OCI-LY7 (cell line): ENCODE measurements around the gene EHBP1. TPM values are rescaled to one million over a fixed set of nuclear protein-coding genes. Genes with fewer than 3 reads are reported as not detected.

Source experiments
- BruUV-seq: library from RNA; stranded (reverse); fragments of 400-500 nt; replicated peaks from 2 replicates; lab custom pipeline; 2021; lab: Mats Ljungman, UMichigan
- CTCF ChIA-PET: fragments of 300-600 bp; sonication (Branson Sonifier 250); formaldehyde crosslinking; loops from one replicate; lab custom pipeline; 2022; ENCODE audit warnings: antibody characterized with exemption; ENCODE audit not compliant: unreplicated experiment; lab: Charles Lee
- POLR2A ChIA-PET: fragments of 300-600 bp; sonication (Branson Sonifier 250); formaldehyde crosslinking; loops from one replicate; lab custom pipeline; 2022; ENCODE audit warnings: antibody characterized with exemption; lab: Charles Lee
- DNase-seq: peaks from one replicate; pipeline ENCODE4 v3.0.0-alpha.2; 2015; ENCODE audit warnings: low spot score
- H2AFZ ChIP-seq: fragments of 200-600 bp; sonication (generic), shearing (Covaris generic); 2 replicates; pipeline ENCODE4 v1.6.1; 2014; ENCODE audit warnings: mild to moderate bottlenecking, antibody characterized with exemption, low read length, moderate library complexity
- H3K27ac ChIP-seq: fragments of 200-600 bp; sonication (generic); 2 replicates; pipeline ENCODE4 v1.5.1; 2014; ENCODE audit warnings: mixed run types, low read depth, mild to moderate bottlenecking, moderate library complexity, low read length, inconsistent platforms; ENCODE audit not compliant: poor library complexity, severe bottlenecking
- H3K36me3 ChIP-seq: fragments of 200-600 bp; sonication (generic); 2 replicates; pipeline ENCODE4 v1.6.1; 2014; ENCODE audit warnings: mild to moderate bottlenecking, antibody characterized with exemption, low read length, moderate library complexity, mixed read lengths; ENCODE audit not compliant: insufficient read depth
- H3K4me1 ChIP-seq: fragments of 200-600 bp; sonication (generic); 2 replicates; pipeline ENCODE4 v1.5.1; 2014; ENCODE audit warnings: mild to moderate bottlenecking, low read length; ENCODE audit not compliant: insufficient read depth, poor library complexity, severe bottlenecking
- H3K4me2 ChIP-seq: fragments of 200-600 bp; sonication (generic); 2 replicates; pipeline ENCODE4 v1.6.1; 2014; ENCODE audit warnings: mild to moderate bottlenecking, low read length
- H3K4me3 ChIP-seq: fragments of 200-600 bp; sonication (generic); 2 replicates; pipeline ENCODE4 v1.5.1; 2014; ENCODE audit warnings: mild to moderate bottlenecking, low read depth, low read length; ENCODE audit not compliant: poor library complexity, severe bottlenecking
- H3K79me2 ChIP-seq: fragments of 200-600 bp; sonication (generic); 2 replicates; pipeline ENCODE4 v1.6.1; 2016; ENCODE audit warnings: low read depth, mild to moderate bottlenecking, low read length, moderate library complexity, mixed read lengths; ENCODE audit not compliant: insufficient read depth
- H3K9me2 ChIP-seq: fragments of 200-600 bp; sonication (generic); 2 replicates; pipeline ENCODE4 v1.6.1; 2016; ENCODE audit warnings: mild to moderate bottlenecking, low read length, mixed read lengths; ENCODE audit not compliant: insufficient read depth
- H3K9me3 ChIP-seq: fragments of 200-600 bp; sonication (generic); 2 replicates; pipeline ENCODE4 v1.6.1; 2014; ENCODE audit warnings: mild to moderate bottlenecking, mixed run types, low read length, mixed read lengths
- H4K20me1 ChIP-seq: fragments of 200-600 bp; sonication (generic); 2 replicates; pipeline ENCODE4 v1.6.1; 2014; ENCODE audit warnings: mild to moderate bottlenecking, antibody characterized with exemption, low read length, moderate library complexity, mixed read lengths; ENCODE audit not compliant: insufficient read depth
- EZH2phosphoT487 ChIP-seq: fragments of 200-600 bp; sonication (generic); IDR thresholded peaks from 2 replicates; pipeline ENCODE4 v1.6.1; 2018; ENCODE audit warnings: low read depth, borderline replicate concordance, mild to moderate bottlenecking, mixed run types, antibody characterized with exemption, low read length, moderate library complexity, mixed read lengths
- intact Hi-C: fragments of 100-400 bp; cut with micrococcal nuclease; formaldehyde crosslinking; loops from one replicate; pipeline ENCODE4 v1.10.0; 2022; ENCODE audit not compliant: unreplicated experiment
- total RNA-seq, 2 experiments: library from RNA; depleted of rRNA in 1 of 2; stranded (reverse); fragments of >200 nt in 1 of 2; shearing (Covaris generic) in 1 of 2; gene quantifications; 2 replicates each; pipeline ENCODE4 v1.2.3, GENCODE V29; 2014 to 2022
- TF ChIP-seq, protein P1 (sequence below): fragments of 200-600 bp; sonication (generic); conservative IDR thresholded peaks from 2 replicates; pipeline ENCODE4 v1.5.1; 2014; ENCODE audit warnings: mild to moderate bottlenecking, antibody characterized with exemption, low read length, moderate library complexity, mixed read lengths

The EHBP1 gene
- total RNA-seq, 2 experiments from 2014 or later = 26.8 to 34.1 TPM

DNA sequence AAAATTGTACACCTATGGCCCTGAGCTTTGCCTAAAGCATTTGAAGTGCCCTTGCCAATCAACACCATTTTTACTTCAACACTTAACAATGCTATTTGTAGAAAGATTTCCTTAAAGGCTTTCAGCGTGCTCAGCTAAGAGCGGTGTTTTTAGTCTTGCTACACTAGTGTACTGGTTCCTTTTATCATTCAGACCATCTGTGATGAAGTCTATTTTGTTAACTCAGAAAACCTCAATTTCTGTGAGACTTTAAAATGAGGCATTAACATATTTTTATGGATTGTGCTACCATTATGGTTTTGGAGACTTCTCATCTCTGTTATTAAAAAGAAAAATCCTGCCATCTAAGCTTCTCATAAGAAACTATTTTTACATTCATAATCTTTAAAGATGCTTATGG is 46.6 kb upstream of the EHBP1 start:
- BruUV-seq = no TSS peak
- H3K9me2 ChIP-seq = no peaks in the 10 kb centered on the region
- intact Hi-C loops = no loop called here
- CTCF ChIA-PET = no interaction called here
- TF ChIP-seq, protein P1, sequence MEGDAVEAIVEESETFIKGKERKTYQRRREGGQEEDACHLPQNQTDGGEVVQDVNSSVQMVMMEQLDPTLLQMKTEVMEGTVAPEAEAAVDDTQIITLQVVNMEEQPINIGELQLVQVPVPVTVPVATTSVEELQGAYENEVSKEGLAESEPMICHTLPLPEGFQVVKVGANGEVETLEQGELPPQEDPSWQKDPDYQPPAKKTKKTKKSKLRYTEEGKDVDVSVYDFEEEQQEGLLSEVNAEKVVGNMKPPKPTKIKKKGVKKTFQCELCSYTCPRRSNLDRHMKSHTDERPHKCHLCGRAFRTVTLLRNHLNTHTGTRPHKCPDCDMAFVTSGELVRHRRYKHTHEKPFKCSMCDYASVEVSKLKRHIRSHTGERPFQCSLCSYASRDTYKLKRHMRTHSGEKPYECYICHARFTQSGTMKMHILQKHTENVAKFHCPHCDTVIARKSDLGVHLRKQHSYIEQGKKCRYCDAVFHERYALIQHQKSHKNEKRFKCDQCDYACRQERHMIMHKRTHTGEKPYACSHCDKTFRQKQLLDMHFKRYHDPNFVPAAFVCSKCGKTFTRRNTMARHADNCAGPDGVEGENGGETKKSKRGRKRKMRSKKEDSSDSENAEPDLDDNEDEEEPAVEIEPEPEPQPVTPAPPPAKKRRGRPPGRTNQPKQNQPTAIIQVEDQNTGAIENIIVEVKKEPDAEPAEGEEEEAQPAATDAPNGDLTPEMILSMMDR = no peak
- no peak for TF ChIP-seq EZH2phosphoT487
- no peaks in the 10 kb centered on the region for H3K9me3 ChIP-seq
- H3K4me2 ChIP-seq = no peak overlapping the region
- no peaks in the 10 kb centered on the region for H4K20me1 ChIP-seq
- no peaks in the 10 kb centered on the region for H3K36me3 ChIP-seq
- no peak overlapping the region for H3K27ac ChIP-seq
- H3K4me1 ChIP-seq = no peaks in the 10 kb centered on the region
- POLR2A ChIA-PET = interaction anchor here (0.6 to 0.8 kb wide), 2 partner anchors 8 to 60 kb away, joined by 3 read pairs; no protein-coding TSS in a partner anchor
- no peak overlapping the region for H3K4me3 ChIP-seq
- DNase-seq = no peak
- no peaks in the 10 kb centered on the region for H3K79me2 ChIP-seq
- H2AFZ ChIP-seq = no peak overlapping the region

DNA sequence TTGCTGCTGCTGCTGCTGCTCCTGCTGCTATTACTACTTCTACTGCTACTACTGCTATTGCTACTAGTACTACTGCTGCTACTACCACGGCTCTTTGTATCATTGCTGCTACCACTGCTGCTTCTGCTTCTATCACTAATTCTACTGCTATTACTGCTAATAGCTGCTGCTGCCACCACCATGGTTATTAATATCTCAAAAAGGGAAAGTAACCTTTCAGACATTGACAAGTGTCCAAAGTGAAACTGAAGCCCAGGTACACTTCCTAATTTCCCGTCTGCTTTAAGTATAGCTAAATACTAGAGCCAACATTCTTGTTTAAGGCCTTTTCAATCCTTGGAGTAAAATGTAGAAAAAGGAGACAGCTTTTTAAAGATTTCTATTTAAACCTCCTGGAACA is 45.4 kb upstream of the EHBP1 start:
- no peaks in the 10 kb centered on the region for H3K9me3 ChIP-seq
- BruUV-seq = no TSS peak
- no peaks in the 10 kb centered on the region for H3K36me3 ChIP-seq
- 0 out of 2 replicates have a peak overlapping the region, but pooled peaks have one; percentile 8 for H3K4me2 ChIP-seq
- no peaks in the 10 kb centered on the region for H4K20me1 ChIP-seq
- no peaks in the 10 kb centered on the region for H3K79me2 ChIP-seq
- no peak overlapping the region for H3K27ac ChIP-seq
- no peak overlapping the region for H3K4me3 ChIP-seq
- no peaks in the 10 kb centered on the region for H3K4me1 ChIP-seq
- TF ChIP-seq, protein P1 = no peak
- TF ChIP-seq EZH2phosphoT487 = no peak
- H2AFZ ChIP-seq = no peak overlapping the region
- intact Hi-C loops = no loop called here
- ChIA-PET CTCF (no interaction called here), POLR2A (interaction anchor here (0.9 kb wide), 1 partner anchor 10 kb away, joined by 3 read pairs; no protein-coding TSS in a partner anchor)
- DNase-seq = no peak
- no peaks in the 10 kb centered on the region for H3K9me2 ChIP-seq

DNA sequence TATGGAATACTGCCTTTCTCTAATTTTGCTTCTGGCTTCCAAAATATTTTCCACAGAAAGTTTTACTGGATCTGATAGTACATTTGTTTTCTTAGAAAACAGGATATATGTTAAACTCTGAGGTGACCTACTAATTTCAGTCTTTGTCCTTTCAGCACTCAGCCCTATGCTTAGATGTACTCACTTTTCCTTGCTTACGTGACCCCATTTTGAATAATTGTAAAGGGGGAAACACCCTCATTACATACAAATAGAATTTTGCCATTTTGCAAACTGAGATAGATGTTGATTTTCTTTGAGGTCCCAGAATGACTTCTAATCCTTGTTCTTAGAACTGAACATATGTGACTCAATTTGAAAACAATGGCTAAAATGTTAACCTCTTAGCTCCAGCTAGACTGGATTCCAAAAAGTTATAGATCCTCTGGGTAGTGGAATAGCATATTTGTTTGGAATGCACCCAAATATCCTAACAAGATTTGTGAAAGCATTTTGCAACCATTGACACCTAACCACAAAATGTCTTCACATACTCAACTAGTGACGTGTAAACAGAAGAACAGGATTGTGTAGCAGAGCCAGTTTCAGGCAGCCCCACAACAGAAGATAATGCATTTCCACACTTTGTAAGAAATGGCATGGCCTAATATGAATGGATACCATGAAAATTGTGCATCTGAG is 44.8 kb upstream of the EHBP1 start:
- BruUV-seq = no TSS peak
- no peak overlapping the region for H2AFZ ChIP-seq
- CTCF ChIA-PET = interaction anchor here (0.5 kb wide), 1 partner anchor 710 kb away, joined by 3 read pairs; no protein-coding TSS in a partner anchor

More for the DNA sequence above, 44.8 kb upstream of the EHBP1 start:
- H3K9me3 ChIP-seq = no peaks in the 10 kb centered on the region
- TF ChIP-seq, protein P1 = no peak
- no peak for TF ChIP-seq EZH2phosphoT487
- H3K4me2 ChIP-seq = no peak overlapping the region
- intact Hi-C loops = no loop called here
- H3K79me2 ChIP-seq = no peaks in the 10 kb centered on the region
- H3K36me3 ChIP-seq = no peaks in the 10 kb centered on the region
- no peaks in the 10 kb centered on the region for H3K9me2 ChIP-seq
- no peak overlapping the region for H3K27ac ChIP-seq
- H4K20me1 ChIP-seq = no peaks in the 10 kb centered on the region
- DNase-seq = no peak
- H3K4me3 ChIP-seq = no peak overlapping the region
- POLR2A ChIA-PET = interaction anchor here (0.9 kb wide), 1 partner anchor 9 kb away, joined by 3 read pairs; no protein-coding TSS in a partner anchor
- H3K4me1 ChIP-seq = no peaks in the 10 kb centered on the region
